GM12864 (cell line): ENCODE measurements around the gene DCUN1D2.
"Not testable (repeated sequence)": the region's sequence is repeated elsewhere in the genome, so short reads cannot be mapped to it uniquely, and the experiment has no call there.

Experiments used
- DNase-seq: peaks from one replicate; pipeline ENCODE4 v3.0.0-alpha.2; 2011; ENCODE audit warnings: low read depth
- H3K4me3 ChIP-seq: 2 replicates; pipeline ENCODE4 v1.5.1; 2011; ENCODE audit warnings: mild to moderate bottlenecking, low read depth, low read length, control low read depth
- CTCF ChIP-seq: IDR thresholded peaks from 2 replicates; pipeline ENCODE4 v1.5.1; 2011; ENCODE audit warnings: low read depth, mild to moderate bottlenecking, moderate library complexity, low read length, control low read depth, inconsistent platforms; ENCODE audit errors: missing control alignments

The DCUN1D2 gene

GRCh38 chr13:113437408-113438010 lies 53.0 kb downstream of the DCUN1D2 start:
- TF ChIP-seq CTCF, result no peak
- DNase-seq, result no peak

GRCh38 chr13:113436866-113437265 lies 53.6 kb downstream of the DCUN1D2 start:
- not testable (repeated sequence) for DNase-seq

More at GRCh38 chr13:113437408-113438010, 53.0 kb downstream of the DCUN1D2 start:
- no peak overlapping the region for H3K4me3 ChIP-seq

GRCh38 chr13:113435907-113436306 lies 54.6 kb downstream of the DCUN1D2 start:
- DNase-seq, H3K4me3 ChIP-seq: not testable (repeated sequence)

More at GRCh38 chr13:113436866-113437265, 53.6 kb downstream of the DCUN1D2 start:
- not testable (repeated sequence) for H3K4me3 ChIP-seq

GRCh38 chr13:113433391-113433916 lies 57.1 kb downstream of the DCUN1D2 start:
- DNase-seq, result no peak
- TF ChIP-seq CTCF, result no peak

GRCh38 chr13:113432506-113433270 lies 57.8 kb downstream of the DCUN1D2 start:
- no peak for TF ChIP-seq CTCF
- no peak overlapping the region for H3K4me3 ChIP-seq
- no peak for DNase-seq

More at GRCh38 chr13:113433391-113433916, 57.1 kb downstream of the DCUN1D2 start:
- H3K4me3 ChIP-seq, result no peak overlapping the region

GRCh38 chr13:113431171-113431570 lies 59.3 kb downstream of the DCUN1D2 start:
- no peak overlapping the region for H3K4me3 ChIP-seq
- no peak for DNase-seq
- no peak for TF ChIP-seq CTCF

- TF ChIP-seq CTCF, result no peak
- no peak overlapping the region for H3K4me3 ChIP-seq
- DNase-seq, result no peak
These were observed 60.0 kb downstream of the DCUN1D2 start for GRCh38 chr13:113430378-113431110.

GRCh38 chr13:113429608-113429985 lies 60.9 kb downstream of the DCUN1D2 start:
- no peak overlapping the region for H3K4me3 ChIP-seq
- no peak for DNase-seq
- no peak for TF ChIP-seq CTCF
